HG03521 (cell line): Measurements from ENCODE around the gene PRDM7.
"Not testable (repeated sequence)": the region's sequence is repeated elsewhere in the genome, so short reads cannot be mapped to it uniquely, and the experiment has no call there.

Source experiments
- ATAC-seq: cut with Tn5 transposase; IDR thresholded peaks from one replicate; pipeline ENCODE4 v1.9.1; 2021; ENCODE audit warnings: mild to moderate bottlenecking, moderate library complexity; ENCODE audit not compliant: unreplicated experiment

PRDM7 gene

GRCh38 chr16:90072442-90073105 is 4.6 kb downstream of the PRDM7 start:
- no peak for ATAC-seq

GRCh38 chr16:90070440-90070839 is 6.7 kb downstream of the PRDM7 start:
- ATAC-seq = no peak

- no peak for ATAC-seq
These were observed 15.7 kb downstream of the PRDM7 start for GRCh38 chr16:90061437-90061836.

DNA sequence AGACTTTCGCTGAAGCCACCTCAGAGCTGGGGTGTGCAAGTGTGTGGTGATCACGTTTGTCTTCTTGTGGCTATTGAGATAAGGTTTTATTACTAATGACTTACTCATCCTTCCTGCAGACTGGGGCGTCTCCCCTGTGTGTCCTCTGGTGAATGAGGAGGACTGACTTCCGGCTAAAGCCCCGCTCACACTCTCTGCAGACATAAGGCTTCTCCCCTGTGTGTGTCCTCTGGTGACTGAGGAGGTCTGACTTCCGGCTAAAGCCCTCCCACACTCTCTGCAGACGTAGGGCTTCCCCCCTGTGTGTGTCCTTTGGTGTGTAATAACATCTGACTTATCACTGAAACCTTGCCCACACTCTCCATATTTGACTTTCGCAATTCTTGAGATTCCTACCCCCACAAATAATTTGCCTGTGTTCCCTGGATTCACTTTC is 19.4 kb downstream of the PRDM7 start:
- ATAC-seq = no peak

- not testable (repeated sequence) for ATAC-seq
These were observed 20.6 kb downstream of the PRDM7 start for GRCh38 chr16:90056521-90056920.

DNA sequence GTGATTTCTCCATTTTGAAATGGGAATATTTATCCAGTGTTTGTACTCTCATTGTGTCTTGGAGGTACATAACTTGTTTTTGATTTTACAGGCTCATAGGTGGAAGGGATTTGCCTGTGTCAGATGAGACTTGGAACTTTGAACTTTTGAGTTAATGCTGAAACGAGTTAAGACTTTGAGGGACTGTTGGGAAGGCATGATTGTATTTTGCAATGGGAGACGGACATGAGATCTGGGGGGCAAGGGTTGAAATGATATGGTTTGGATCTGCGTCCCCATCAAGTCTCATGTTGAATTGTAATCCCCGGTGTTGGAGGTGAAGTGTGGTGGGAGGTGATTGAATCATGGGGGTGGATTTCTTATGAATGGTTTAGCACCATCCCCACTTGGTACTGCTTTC is 21.8 kb downstream of the PRDM7 start:
- no peak for ATAC-seq

DNA sequence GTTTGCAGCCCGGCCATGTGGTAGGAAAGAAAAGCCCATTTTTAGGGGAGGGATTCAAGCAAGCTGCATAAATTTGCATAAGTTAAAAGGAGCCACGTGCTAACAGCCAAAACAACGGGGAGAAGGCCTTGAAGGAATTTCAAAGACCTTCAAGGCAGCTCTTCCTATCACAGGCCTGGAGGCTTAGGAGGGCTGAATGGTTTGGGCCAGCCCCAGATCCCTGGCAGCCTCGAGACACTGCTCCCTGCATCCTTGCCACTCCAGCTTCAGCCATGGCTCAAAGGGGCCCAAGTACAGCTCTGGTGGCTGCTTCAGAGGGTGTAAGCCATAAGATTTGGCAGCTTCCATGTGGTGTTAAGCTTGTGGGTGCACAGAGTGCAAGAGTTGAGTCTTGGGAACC is 22.6 kb downstream of the PRDM7 start:
- ATAC-seq = no peak

DNA sequence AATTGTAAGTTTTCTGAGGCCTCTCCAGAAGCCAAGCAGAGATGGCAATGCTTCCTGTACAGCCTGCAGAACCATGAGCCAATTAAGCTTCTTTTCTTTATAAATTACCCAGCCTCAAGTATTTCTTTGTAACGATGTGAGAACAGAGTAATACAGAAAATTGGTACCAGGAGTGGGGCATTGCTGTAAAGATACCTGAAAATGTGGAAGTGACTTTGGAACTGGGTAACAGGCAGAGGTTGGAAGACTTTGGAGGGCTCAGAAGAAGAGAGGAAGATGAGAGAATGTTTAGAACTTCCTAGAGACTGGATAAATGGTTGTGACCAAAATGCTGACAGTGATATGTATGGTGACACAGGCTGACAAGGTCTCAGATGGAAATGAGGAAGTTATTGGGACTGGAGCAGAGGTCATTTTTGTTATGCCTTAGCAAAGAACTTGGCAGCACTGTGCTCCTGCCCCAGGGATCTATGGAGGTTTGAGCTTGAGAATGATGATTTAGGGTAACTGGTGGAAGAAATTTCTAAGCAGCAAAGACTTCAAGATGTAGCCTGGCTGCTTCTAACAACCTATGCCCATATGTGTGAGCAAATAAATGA is 23.1 kb downstream of the PRDM7 start:
- ATAC-seq = no peak

GRCh38 chr16:90050969-90051368 is 26.2 kb downstream of the PRDM7 start:
- ATAC-seq = no peak

DNA sequence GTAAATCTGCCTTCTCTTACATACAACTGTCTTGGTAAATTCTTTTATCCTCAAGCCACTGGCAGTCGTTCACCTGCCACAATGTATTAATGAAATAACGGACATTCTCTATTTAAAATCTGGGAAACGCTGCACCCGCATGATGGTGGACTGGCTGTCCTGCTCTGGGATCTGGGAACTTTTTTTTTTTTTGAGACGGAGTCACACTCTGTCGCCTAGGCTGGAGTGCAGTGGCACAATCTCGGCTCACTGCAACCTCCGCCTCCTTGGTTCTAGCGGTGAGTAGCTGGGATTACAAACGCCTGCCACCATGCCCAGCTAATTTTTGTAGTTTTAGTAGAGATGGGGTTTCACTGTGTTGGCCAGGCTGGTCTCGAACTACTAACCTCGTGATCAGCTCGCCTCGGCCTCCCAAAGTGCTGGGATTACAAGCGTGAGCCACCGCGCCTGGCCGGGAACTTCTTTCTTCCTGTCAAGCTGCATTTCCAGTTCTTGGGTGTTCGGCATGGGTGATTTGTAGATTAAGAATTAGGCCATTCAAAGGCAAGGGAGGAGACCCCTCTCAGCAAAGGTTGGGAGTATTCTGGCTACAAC is 28.3 kb downstream of the PRDM7 start:
- no peak for ATAC-seq

- ATAC-seq = no peak
These were observed 28.8 kb downstream of the PRDM7 start for GRCh38 chr16:90048347-90048722.

DNA sequence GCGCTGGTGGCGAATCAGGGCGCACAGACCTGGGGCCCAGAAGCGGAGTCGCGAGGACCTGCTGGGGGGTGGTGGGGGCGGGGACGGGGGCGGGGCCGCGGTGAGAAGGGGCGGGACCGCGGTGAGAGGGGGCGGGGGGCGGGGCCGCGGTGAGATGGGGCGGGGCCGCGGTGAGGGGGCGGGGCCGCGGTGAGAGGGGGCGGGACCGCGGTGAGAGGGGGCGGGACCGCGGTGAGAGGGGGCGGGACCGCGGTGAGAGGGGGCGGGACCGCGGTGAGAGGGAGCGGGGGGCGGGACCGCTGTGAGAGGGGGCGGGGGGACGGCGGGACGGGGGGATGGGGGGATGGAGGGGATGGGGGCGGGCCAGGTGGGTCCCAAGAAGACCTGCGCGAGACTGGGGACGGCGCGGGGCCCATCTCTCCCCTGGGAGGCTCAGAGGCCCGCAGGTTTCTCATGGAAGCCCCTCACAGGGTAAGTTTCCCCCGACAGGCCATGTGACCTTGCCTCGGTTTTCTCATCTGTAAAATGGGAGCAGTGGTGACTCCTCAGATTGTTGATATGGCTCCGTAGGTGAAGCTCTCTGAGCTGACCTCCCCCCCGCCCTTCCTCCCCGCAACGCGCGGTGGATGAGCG is 29.3 kb downstream of the PRDM7 start:
- ATAC-seq = no peak

DNA sequence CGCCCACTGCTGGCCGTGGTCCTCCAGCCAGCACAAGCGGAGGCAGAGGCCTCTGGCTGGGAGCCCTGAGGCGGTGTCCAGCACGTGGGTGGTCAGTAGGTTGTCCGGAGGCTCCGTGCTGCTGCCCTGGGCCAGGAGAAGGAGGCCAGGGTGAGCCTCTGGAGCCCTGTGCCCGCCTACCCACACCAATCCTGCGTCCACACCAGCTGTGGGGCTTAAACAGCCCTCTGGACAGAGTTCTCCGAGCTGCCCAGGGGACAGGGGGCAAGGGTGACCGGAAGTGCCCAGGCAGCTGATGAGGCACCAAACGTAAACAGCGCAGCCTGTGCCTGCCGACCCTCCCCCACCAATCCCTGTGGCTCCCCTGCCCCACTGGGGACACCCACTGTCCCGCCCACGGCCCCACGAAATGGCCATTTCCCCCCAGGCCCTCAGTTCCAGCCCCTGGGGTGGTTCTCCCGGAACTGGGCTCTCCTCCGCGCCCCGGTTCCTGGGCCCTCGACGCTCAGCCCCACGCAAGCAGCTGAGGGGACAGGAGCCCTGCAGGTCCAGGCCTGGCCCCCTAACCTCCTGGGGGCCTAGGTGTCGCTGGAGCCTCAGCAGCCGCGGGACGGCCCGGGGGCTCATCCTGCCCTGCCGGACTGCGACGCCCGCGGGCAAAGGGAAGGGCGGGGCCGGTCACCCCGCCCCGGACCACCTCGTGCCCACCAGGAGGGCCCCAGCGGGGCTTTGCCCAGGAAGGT is 30.0 kb downstream of the PRDM7 start:
- ATAC-seq = no peak

- ATAC-seq = no peak
These were observed 30.8 kb downstream of the PRDM7 start for GRCh38 chr16:90046122-90046970.

DNA sequence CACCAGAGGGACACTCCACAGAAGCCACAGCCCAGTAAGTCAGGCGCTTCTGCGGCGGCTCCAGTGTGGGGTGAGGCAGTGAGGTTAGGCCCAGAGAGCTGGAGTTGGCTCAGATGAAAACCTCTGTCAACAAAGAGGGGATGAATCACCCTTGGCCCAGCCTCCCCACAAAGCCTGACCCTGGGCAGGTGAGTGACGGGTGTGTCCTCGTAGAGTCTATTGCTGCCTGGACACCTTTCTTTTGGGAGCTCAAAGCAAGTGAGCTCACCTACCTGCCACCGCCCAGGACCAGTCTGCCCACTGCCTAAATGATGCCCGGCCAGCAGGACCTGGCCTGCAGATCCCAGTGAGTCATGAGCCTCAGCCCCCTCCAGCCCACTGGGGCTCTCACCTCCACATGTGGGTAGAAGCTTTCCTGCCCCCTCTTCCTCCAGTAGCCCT is 33.0 kb downstream of the PRDM7 start:
- ATAC-seq = no peak

- no peak for ATAC-seq
These were observed 33.6 kb downstream of the PRDM7 start for GRCh38 chr16:90043526-90043925.

DNA sequence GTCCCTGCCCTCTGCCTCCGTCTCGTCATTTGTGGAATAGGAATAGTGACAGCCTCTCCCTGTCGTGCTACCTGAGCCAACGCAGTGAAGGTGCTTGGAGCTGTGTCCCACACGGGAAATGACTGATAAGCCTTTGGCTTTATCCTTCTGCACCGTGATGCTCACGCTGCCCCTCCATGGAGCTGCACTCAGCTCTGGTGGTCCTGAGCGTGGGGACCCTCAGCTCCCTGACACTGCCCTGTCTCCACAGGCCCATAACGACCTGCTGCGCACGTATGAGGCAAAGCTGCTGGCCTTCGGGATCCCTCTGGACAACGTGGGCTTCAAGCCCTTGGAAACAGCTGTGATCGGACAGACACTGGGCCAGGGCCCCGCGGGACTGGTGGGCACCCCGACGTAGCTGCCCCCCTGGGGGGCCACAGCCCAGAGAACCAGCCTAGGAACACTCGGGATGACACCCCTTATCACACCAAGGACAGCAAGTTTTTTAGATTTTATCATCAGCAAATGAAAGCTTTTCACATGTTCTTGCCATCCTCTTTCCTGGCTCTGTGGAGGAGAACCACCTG is 34.1 kb downstream of the PRDM7 start:
- no peak for ATAC-seq

- no peak for ATAC-seq
These were observed 35.1 kb downstream of the PRDM7 start for GRCh38 chr16:90041896-90042473.

- no peak for ATAC-seq
These were observed 36.7 kb downstream of the PRDM7 start for GRCh38 chr16:90040152-90041023.
